ENCODE measurements around the gene ADAM15.

ADAM15 gene

GRCh38 chr1:155085504-155086127 is 34.5 kb downstream of the ADAM15 start:
- H3K27ac ChIP-seq (ENCODE audit: low read depth, low read length): peak overlapping the region; percentile 90
- H3K9me2 ChIP-seq (replicated peaks; ENCODE audit: control insufficient read depth, low read length): no peaks in the 10 kb centered on the region
- TF ChIP-seq, protein P1, sequence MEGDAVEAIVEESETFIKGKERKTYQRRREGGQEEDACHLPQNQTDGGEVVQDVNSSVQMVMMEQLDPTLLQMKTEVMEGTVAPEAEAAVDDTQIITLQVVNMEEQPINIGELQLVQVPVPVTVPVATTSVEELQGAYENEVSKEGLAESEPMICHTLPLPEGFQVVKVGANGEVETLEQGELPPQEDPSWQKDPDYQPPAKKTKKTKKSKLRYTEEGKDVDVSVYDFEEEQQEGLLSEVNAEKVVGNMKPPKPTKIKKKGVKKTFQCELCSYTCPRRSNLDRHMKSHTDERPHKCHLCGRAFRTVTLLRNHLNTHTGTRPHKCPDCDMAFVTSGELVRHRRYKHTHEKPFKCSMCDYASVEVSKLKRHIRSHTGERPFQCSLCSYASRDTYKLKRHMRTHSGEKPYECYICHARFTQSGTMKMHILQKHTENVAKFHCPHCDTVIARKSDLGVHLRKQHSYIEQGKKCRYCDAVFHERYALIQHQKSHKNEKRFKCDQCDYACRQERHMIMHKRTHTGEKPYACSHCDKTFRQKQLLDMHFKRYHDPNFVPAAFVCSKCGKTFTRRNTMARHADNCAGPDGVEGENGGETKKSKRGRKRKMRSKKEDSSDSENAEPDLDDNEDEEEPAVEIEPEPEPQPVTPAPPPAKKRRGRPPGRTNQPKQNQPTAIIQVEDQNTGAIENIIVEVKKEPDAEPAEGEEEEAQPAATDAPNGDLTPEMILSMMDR (IDR thresholded peaks at IDR 0.05; ENCODE audit: low read depth, low read length, poor library complexity, severe bottlenecking): no peak
- TF ChIP-seq EZH2phosphoT487 (IDR thresholded peaks at IDR 0.05; ENCODE audit: borderline replicate concordance, low read length): no peak
- H3K27me3 ChIP-seq (ENCODE audit: control insufficient read depth, low read length): peaks cover 37% of the 10 kb centered on the region
- H3K79me2 ChIP-seq (ENCODE audit: control insufficient read depth, low read length): no peaks in the 10 kb centered on the region
- no peaks in the 10 kb centered on the region for H3K36me3 ChIP-seq (ENCODE audit: control insufficient read depth, low read length)
- peak overlapping the region; percentile 96 for H3K4me2 ChIP-seq (ENCODE audit: low read length)
- no peaks in the 10 kb centered on the region for H4K20me1 ChIP-seq (ENCODE audit: control insufficient read depth, insufficient read depth, low read depth, low read length)
- peak overlapping the region; percentile 87 for H3K4me3 ChIP-seq (ENCODE audit: low read length)
- no peaks in the 10 kb centered on the region for H3K9me3 ChIP-seq (ENCODE audit: control insufficient read depth, insufficient read depth, low read length)
- peaks cover 20% of the 10 kb centered on the region for H3F3A ChIP-seq (ENCODE audit: control insufficient read depth, insufficient read depth)
- H3K4me1 ChIP-seq (ENCODE audit: control insufficient read depth, low read length): peaks cover 58% of the 10 kb centered on the region

GRCh38 chr1:155086128-155086741 is 35.1 kb downstream of the ADAM15 start:
- TF ChIP-seq EZH2phosphoT487 (IDR thresholded peaks at IDR 0.05; ENCODE audit: borderline replicate concordance, low read length): no peak
- TF ChIP-seq, protein P1 (IDR thresholded peaks at IDR 0.05; ENCODE audit: low read depth, low read length, poor library complexity, severe bottlenecking): peak; percentile 95
- Histone ChIP-seq H3F3A (ENCODE audit: control insufficient read depth, insufficient read depth) (peaks cover 19% of the 10 kb centered on the region), H3K4me3 (ENCODE audit: low read length) (peak overlapping the region; percentile 87), H3K9me2 (replicated peaks; ENCODE audit: control insufficient read depth, low read length) (no peaks in the 10 kb centered on the region), H3K27ac (ENCODE audit: low read depth, low read length) (peak overlapping the region; percentile 90), H3K36me3 (ENCODE audit: control insufficient read depth, low read length) (no peaks in the 10 kb centered on the region), H3K9me3 (ENCODE audit: control insufficient read depth, insufficient read depth, low read length) (no peaks in the 10 kb centered on the region), H3K27me3 (ENCODE audit: control insufficient read depth, low read length) (peaks cover 31% of the 10 kb centered on the region), H3K4me2 (ENCODE audit: low read length) (peak overlapping the region; percentile 96), H4K20me1 (ENCODE audit: control insufficient read depth, insufficient read depth, low read depth, low read length) (no peaks in the 10 kb centered on the region), H3K4me1 (ENCODE audit: control insufficient read depth, low read length) (peaks cover 55% of the 10 kb centered on the region), H3K79me2 (ENCODE audit: control insufficient read depth, low read length) (no peaks in the 10 kb centered on the region)

DNA sequence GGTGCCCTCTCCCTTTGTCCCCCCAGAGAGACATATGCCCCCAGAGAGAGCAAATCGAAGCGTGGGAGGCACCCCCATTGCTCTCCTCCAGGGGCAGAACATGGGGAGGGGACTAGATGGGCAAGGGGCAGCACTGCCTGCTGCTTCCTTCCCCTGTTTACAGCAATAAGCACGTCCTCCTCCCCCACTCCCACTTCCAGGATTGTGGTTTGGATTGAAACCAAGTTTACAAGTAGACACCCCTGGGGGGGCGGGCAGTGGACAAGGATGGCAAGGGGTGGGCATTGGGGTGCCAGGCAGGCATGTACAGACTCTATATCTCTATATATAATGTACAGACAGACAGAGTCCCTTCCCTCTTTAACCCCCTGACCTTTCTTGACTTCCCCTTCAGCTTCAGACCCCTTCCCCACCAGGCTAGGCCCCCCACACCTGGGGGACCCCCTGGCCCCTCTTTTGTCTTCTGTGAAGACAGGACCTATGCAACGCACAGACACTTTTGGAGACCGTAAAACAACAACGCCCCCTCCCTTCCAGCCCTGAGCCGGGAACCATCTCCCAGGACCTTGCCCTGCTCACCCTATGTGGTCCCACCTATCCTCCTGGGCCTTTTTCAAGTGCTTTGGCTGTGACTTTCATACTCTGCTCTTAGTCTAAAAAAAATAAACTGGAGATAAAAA is 35.9 kb downstream of the ADAM15 start:
- H3K4me3 ChIP-seq (ENCODE audit: low read length): peak overlapping the region; percentile 87
- no peaks in the 10 kb centered on the region for H3K36me3 ChIP-seq (ENCODE audit: control insufficient read depth, low read length)
- H3K4me1 ChIP-seq (ENCODE audit: control insufficient read depth, low read length): peaks cover 52% of the 10 kb centered on the region
- H3K27me3 ChIP-seq (ENCODE audit: control insufficient read depth, low read length): peaks cover 23% of the 10 kb centered on the region
- H4K20me1 ChIP-seq (ENCODE audit: control insufficient read depth, insufficient read depth, low read depth, low read length): no peaks in the 10 kb centered on the region
- H3K9me3 ChIP-seq (ENCODE audit: control insufficient read depth, insufficient read depth, low read length): no peaks in the 10 kb centered on the region
- H3K4me2 ChIP-seq (ENCODE audit: low read length): peak overlapping the region; percentile 96
- no peaks in the 10 kb centered on the region for H3K79me2 ChIP-seq (ENCODE audit: control insufficient read depth, low read length)
- no peaks in the 10 kb centered on the region for H3K9me2 ChIP-seq (replicated peaks; ENCODE audit: control insufficient read depth, low read length)
- peaks cover 16% of the 10 kb centered on the region; the same call in 1 of the 2 replicates for H3F3A ChIP-seq (ENCODE audit: control insufficient read depth, insufficient read depth)
- TF ChIP-seq, protein P1 (IDR thresholded peaks at IDR 0.05; ENCODE audit: low read depth, low read length, poor library complexity, severe bottlenecking): peak; percentile 51
- no peak for TF ChIP-seq EZH2phosphoT487 (IDR thresholded peaks at IDR 0.05; ENCODE audit: borderline replicate concordance, low read length)
- H3K27ac ChIP-seq (ENCODE audit: low read depth, low read length): no peak overlapping the region

All from DOHH2 (cell line).